Small intestine (tissue), 7 donors: Measurements from ENCODE around the gene FAM83B. TPM values are rescaled to one million over a fixed set of nuclear protein-coding genes. Genes with fewer than 3 reads are reported as not detected.
A peak's percentile ranks its signal among the peaks of the same experiment; 100 is the strongest.

Experiments
- DNase-seq, 2 donors: peaks; one replicate each; pipeline versions ENCODE4 v3.0.0 to v3.0.0-alpha.2; 2013
- FAIRE-seq: peaks from 2 replicates; lab custom pipeline; 2012; peaks lifted over from hg19 to GRCh38; lab: Jason Lieb, UNC
- H3K27ac ChIP-seq, 3 donors: one replicate each; pipeline ENCODE4 v1.5.1; 2013; ENCODE audit warnings: low read length in 2 of 3, mild to moderate bottlenecking in 2 of 3, control low read depth in 1 of 3, inconsistent platforms in 1 of 3, low read depth in 1 of 3, moderate library complexity in 1 of 3
- H3K27me3 ChIP-seq, 3 donors: one replicate each; pipeline ENCODE4 v1.6.1; 2013; ENCODE audit warnings: low read length in 3 of 3, inconsistent platforms in 1 of 3; ENCODE audit not compliant: control insufficient read depth in 3 of 3, insufficient read depth in 3 of 3
- H3K36me3 ChIP-seq, 3 donors: one replicate each; pipeline ENCODE4 v1.6.1; 2013; ENCODE audit warnings: low read length in 3 of 3, inconsistent platforms in 1 of 3, low read depth in 1 of 3, mild to moderate bottlenecking in 1 of 3, moderate library complexity in 1 of 3; ENCODE audit not compliant: control insufficient read depth in 3 of 3, insufficient read depth in 2 of 3
- H3K4me1 ChIP-seq, 3 donors: one replicate each; pipeline ENCODE4 v1.6.1; 2013; ENCODE audit warnings: low read length in 2 of 3, inconsistent platforms in 1 of 3, low read depth in 1 of 3, mild to moderate bottlenecking in 1 of 3, moderate library complexity in 1 of 3; ENCODE audit not compliant: control insufficient read depth in 3 of 3, insufficient read depth in 2 of 3
- H3K4me3 ChIP-seq, 3 donors: one replicate each; pipeline ENCODE4 v1.5.1; 2013; ENCODE audit warnings: low read length in 3 of 3, control low read depth in 1 of 3, inconsistent platforms in 1 of 3, low read depth in 1 of 3, mild to moderate bottlenecking in 1 of 3, moderate library complexity in 1 of 3
- H3K9me3 ChIP-seq, 2 donors: one replicate each; pipeline ENCODE4 v1.6.1; 2013; ENCODE audit warnings: low read depth in 1 of 2, low read length in 1 of 2; ENCODE audit not compliant: control insufficient read depth in 2 of 2, insufficient read depth in 1 of 2
- WGBS, 3 donors: extraction: QIAGEN DNeasy Blood & Tissue Kit; methylation state at CpG; one replicate each; pipeline ENCODE4 v1.1.7; 2013; 5-methylcytosine and 5-hydroxymethylcytosine counted together
- polyA plus RNA-seq, 4 donors: library from polyadenylated mRNA; stranded (reverse) in 3 of 4; unstranded in 1 of 4; fragments of 200-250 nt in 3 of 4; fragments of 120-200 nt in 1 of 4; gene quantifications; one replicate each; pipeline versions ENCODE4 v1.2.1 to v1.2.3, GENCODE V29; 2013
- donor health status: healthy with polysubstance abuse.
- donor health status: control.
- donor health status: control.
- donor health status: Bipolar disorder and iron deficiency.
- donor health status: healthy.

Gene FAM83B
- polyA plus RNA-seq, 4 donors, result 4.6 to 14.7 (median 5.7) TPM

DNA sequence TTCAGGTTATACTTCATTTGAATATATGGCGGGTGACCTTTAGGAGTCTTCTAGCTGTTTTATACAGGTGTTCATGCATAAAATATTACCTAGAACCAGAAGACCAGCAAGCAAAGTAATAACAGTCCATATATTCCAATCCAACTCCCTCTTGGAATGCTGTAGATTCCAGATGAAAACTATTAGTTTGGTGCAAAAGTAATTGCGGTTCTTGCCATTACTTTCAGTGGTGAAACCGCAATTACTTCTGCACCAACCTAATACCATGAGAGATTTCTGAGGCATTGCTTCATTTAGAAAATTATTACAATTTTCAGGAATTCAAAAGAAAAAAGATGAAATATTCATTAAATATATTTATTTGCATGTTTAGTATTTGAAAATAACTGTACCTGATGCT lies 62.6 kb downstream of the FAM83B start:
- DNase-seq, result no peak
- WGBS, 3 donors, result 93 to 98% (median 93%) methylated on average over 3 of the region's 3 CpGs
- Histone ChIP-seq H3K4me1 (peaks cover 0 to 3% (median 0%) of the 10 kb centered on the region in 3 donors), H3K4me3 (no peak overlapping the region), H3K36me3 (no peaks in the 10 kb centered on the region), H3K27me3 (no peaks in the 10 kb centered on the region), H3K27ac (no peak overlapping the region), H3K9me3 (no peaks in the 10 kb centered on the region)
- peak; percentile 5 for FAIRE-seq

DNA sequence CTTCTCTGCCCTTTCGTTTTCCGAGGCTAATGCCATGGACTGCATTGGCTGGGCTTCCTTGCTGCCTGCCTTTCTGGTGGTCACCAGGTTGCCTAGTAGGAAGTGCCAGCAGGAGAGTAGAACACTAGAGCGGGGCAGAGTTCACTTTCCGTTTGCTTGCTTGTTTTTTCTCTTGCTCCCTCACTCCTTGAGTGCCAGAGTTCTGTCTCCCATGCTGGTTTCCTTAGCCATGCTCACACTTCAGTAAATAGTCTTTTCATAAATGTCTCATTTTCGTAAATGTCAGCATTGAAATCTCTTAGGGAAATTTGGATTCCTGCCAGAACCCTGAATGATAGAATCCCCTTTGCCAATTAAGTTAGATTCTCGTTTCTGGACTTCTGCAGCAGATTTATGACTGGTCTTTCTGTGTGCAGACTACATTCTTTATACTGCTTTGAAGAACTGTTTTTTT lies 63.9 kb downstream of the FAM83B start:
- 21 to 47% (median 38%) methylated on average over 6 of the region's 6 CpGs for WGBS, 3 donors
- H3K27me3 ChIP-seq, result no peaks in the 10 kb centered on the region
- no peak overlapping the region for H3K27ac ChIP-seq
- H3K4me1 ChIP-seq, result peaks cover 0 to 3% (median 0%) of the 10 kb centered on the region in 3 donors
- FAIRE-seq (no peak), DNase-seq (peak; percentile 56 to 76)
- no peaks in the 10 kb centered on the region for H3K36me3 ChIP-seq
- no peak overlapping the region for H3K4me3 ChIP-seq
- no peaks in the 10 kb centered on the region for H3K9me3 ChIP-seq

DNA sequence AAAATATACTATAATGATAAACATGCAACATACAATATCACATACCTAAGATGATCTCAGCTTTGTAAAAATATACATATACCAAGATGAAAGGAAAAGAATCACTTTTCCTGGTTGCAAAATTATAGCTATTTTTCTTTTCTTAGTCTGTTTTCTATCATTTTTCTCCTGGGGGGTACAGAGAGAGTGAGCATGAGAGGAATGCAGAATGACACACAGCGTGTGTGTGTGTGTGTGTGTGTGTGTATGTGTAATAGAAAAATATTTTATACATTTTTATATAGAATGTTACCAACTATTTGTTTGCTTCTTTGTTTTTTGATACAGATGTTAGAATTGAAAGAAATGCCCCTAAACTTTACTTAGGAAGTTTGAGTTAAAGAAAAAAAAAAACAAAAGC lies 64.3 kb downstream of the FAM83B start:
- H3K4me3 ChIP-seq, result no peak overlapping the region
- H3K9me3 ChIP-seq, result no peaks in the 10 kb centered on the region
- FAIRE-seq (no peak), DNase-seq (no peak)
- H3K4me1 ChIP-seq, result peaks cover 0 to 3% (median 0%) of the 10 kb centered on the region in 3 donors
- WGBS, 3 donors, result 42 to 69% (median 61%) methylated on average over 1 of the region's 1 CpG
- no peak overlapping the region for H3K27ac ChIP-seq
- no peaks in the 10 kb centered on the region for H3K27me3 ChIP-seq
- no peaks in the 10 kb centered on the region for H3K36me3 ChIP-seq

DNA sequence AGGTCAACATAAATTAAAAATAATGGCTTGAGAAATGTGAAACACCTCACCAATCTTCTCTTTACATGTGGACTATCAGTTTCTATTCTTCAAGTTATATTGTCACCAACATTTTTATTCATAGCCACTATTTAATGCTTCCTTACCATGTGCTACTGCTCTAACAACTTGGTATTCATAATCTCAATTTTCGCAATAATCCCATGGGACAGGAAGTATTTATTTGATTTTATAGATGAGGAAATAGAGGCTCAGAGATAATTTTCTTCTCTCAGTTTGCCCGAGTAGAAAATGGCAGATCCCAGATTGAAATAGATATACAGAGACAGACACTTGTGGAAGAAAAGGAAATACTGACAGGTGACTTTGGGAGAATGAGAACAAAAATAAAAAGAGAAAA lies 66.6 kb downstream of the FAM83B start:
- H3K27me3 ChIP-seq, result no peaks in the 10 kb centered on the region
- H3K4me3 ChIP-seq, result no peak overlapping the region
- FAIRE-seq, result no peak
- no peak overlapping the region for H3K27ac ChIP-seq
- no peaks in the 10 kb centered on the region for H3K9me3 ChIP-seq
- H3K4me1 ChIP-seq, result peaks cover 0 to 3% (median 0%) of the 10 kb centered on the region in 3 donors
- no peaks in the 10 kb centered on the region for H3K36me3 ChIP-seq
- DNase-seq, result no peak
- 75 to 84% (median 82%) methylated on average over 2 of the region's 2 CpGs for WGBS, 3 donors

DNA sequence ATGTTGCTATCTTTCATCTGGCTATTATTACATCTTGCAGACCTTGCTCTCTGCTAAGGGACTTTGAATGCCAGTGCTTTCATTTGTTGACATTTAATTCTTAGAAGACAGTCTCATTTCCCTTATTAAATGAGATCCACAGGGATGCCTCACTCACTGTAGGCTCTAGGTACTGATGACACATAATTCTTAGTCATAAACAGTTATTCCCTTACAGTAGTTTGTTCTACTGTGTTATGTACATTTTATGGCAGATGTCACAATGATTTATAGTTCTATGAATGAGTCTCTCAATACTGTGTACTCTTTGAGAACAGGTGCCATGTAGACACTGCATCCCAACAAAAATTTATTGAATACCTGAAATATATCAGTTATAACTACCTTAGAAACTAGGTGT lies 70.3 kb downstream of the FAM83B start:
- Histone ChIP-seq H3K27ac (no peak overlapping the region), H3K9me3 (no peaks in the 10 kb centered on the region), H3K4me1 (no peaks in the 10 kb centered on the region), H3K27me3 (no peaks in the 10 kb centered on the region), H3K36me3 (no peaks in the 10 kb centered on the region), H3K4me3 (no peak overlapping the region)
- DNase-seq (peak; percentile 59 to 69), FAIRE-seq (no peak)

DNA sequence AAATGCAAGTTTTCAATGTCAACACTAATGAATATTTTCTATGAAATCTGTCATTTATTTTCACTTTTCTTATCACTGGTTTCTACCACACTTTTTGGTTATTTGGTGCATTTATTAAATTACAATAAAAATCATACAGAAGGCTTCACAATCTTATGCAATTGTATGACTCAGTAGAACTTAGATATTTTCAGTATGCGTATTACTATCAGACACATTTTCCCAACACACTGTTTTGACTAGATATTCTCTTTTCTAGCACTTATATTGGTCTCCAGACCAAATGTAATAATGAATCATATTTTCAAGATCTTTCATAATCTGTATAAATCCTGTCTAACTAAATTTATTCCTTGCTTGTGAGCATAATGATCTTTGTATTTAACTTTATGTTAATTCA lies 74.1 kb downstream of the FAM83B start:
- DNase-seq, result no peak
- 95 to 98% (median 97%) methylated on average over 1 of the region's 1 CpG for WGBS, 3 donors

DNA sequence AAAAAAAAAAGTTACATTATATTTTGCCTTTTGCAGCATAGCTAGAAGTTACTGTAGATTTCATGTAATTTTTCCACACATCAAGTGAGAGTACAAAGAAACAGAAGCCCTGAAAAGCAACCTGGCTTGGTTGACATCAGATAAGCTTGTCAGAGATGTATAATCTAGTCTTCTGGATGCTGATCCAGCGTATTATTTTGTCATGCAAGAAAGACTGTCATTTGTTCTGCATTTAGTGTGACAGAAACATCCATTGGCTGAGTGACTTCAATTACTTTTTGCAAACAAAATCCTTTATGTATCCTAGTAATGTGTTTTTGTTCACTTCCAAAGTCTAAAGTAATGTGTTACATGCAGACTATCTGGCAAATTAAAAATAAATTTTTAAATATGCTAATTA lies 75.3 kb downstream of the FAM83B start:
- Histone ChIP-seq H3K36me3 (peaks cover 0 to 4% (median 1%) of the 10 kb centered on the region in 3 donors), H3K4me1 (no peaks in the 10 kb centered on the region), H3K27me3 (no peaks in the 10 kb centered on the region), H3K4me3 (no peak overlapping the region), H3K27ac (no peak overlapping the region), H3K9me3 (no peaks in the 10 kb centered on the region)
- 67 to 76% (median 69%) methylated on average over 1 of the region's 1 CpG for WGBS, 3 donors
- FAIRE-seq (no peak), DNase-seq (no peak)

More for the DNA sequence above, 74.1 kb downstream of the FAM83B start:
- Histone ChIP-seq H3K36me3 (no peaks in the 10 kb centered on the region), H3K9me3 (no peaks in the 10 kb centered on the region), H3K4me1 (no peaks in the 10 kb centered on the region), H3K27me3 (no peaks in the 10 kb centered on the region), H3K27ac (no peak overlapping the region), H3K4me3 (no peak overlapping the region)
- no peak for FAIRE-seq

DNA sequence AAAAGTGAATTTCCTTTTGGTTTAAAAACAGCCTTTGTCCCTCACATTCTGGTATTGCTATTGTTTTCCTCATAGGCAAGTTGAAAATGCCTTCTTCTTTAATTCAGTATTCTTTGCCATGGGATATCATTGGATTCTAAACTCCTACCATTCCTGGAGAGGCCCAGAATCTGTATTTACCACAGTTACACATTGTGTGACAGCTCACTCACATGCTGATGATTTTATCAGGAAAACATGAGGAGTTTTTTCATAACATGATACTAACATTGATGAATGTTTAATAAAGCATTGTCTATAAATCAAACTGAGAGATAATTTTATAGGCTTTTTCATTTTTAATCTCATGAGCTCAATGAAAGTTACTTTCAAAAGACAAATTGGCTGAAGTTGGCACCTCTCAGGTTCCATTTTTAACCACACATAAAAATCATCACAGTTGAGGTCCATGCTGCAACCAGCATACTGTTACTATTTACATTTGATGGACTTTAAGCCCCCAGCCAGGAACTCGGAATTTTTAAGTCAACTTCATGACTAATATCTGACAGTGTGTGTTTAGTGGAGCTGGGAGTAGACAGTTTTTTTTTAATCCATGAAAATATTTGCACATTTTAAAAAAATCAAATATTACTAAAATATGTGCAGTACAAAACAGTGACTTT lies 82.8 kb downstream of the FAM83B start:
- 16 to 51% (median 50%) methylated on average over 1 of the region's 1 CpG for WGBS, 3 donors
- H3K27ac ChIP-seq, result no peak overlapping the region
- FAIRE-seq (no peak), DNase-seq (no peak)
- no peaks in the 10 kb centered on the region for H3K27me3 ChIP-seq
- H3K9me3 ChIP-seq, result peaks cover 0 to 8% of the 10 kb centered on the region in 2 donors
- H3K36me3 ChIP-seq, result peaks cover 0 to 7% (median 3%) of the 10 kb centered on the region in 3 donors
- no peak overlapping the region for H3K4me3 ChIP-seq
- no peaks in the 10 kb centered on the region for H3K4me1 ChIP-seq

DNA sequence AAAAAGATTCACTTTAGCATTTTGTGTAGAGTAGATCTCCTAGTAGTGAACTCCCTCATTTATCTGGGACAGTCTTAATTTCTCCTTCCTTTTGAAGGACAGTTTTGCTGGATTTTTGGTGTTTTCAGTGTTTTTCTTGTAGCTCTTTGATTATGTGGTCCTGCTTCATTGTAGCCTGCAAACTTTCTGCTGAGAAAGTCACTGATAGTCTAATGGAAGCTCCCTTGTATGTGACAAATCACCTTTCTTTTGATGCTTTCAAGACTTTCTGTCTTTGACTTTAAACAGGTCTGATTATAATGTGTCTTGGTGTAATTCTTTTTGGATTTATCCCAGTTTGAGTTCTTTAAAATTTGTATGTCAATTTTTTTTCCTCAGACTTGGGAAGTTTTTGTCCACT lies 86.1 kb downstream of the FAM83B start:
- Histone ChIP-seq H3K27ac (no peak overlapping the region), H3K36me3 (peaks cover 0 to 3% (median 2%) of the 10 kb centered on the region in 3 donors), H3K27me3 (no peaks in the 10 kb centered on the region), H3K4me1 (no peaks in the 10 kb centered on the region), H3K4me3 (no peak overlapping the region), H3K9me3 (peaks cover 0 to 8% of the 10 kb centered on the region in 2 donors)
- FAIRE-seq (no peak), DNase-seq (no peak)
